MCF 10A (cell line): Measurements from ENCODE around the gene GIT2. TPM values are rescaled to one million over a fixed set of nuclear protein-coding genes. Genes with fewer than 3 reads are reported as not detected.

Experiments used
- BruUV-seq: library from RNA; stranded (reverse); fragments of 400-500 nt; replicated peaks from 2 replicates; lab custom pipeline; 2021; lab: Mats Ljungman, UMichigan
- CTCF ChIA-PET: fragments of 300-600 bp; sonication (Branson Sonifier 250); formaldehyde crosslinking; extraction: SDS; loops from one replicate; lab custom pipeline; 2021; ENCODE audit warnings: antibody characterized with exemption, inconsistent platforms; lab: Yijun Ruan, JAX
- POLR2A ChIA-PET: fragments of 300-600, 350-650 bp; sonication (Branson Sonifier 250); formaldehyde crosslinking; extraction: SDS; loops from one replicate; lab custom pipeline; 2020; ENCODE audit warnings: antibody characterized with exemption, inconsistent platforms; lab: Yijun Ruan, JAX
- DNase-seq: peaks from one replicate; pipeline ENCODE4 v3.0.0-alpha.2; 2018; ENCODE audit not compliant: unreplicated experiment
- H3K27ac Mint-ChIP-seq: one replicate; pipeline ENCODE4 v1.8.0; 2022; ENCODE audit warnings: mild to moderate bottlenecking, low read depth, mixed read lengths; ENCODE audit not compliant: unreplicated experiment
- H3K27me3 Mint-ChIP-seq: one replicate; pipeline ENCODE4 v1.8.0; 2022; ENCODE audit warnings: mixed read lengths; ENCODE audit not compliant: insufficient read depth, unreplicated experiment
- H3K36me3 Mint-ChIP-seq: one replicate; pipeline ENCODE4 v1.8.0; 2022; ENCODE audit warnings: mild to moderate bottlenecking, moderate library complexity, mixed read lengths; ENCODE audit not compliant: insufficient read depth, unreplicated experiment
- H3K4me1 Mint-ChIP-seq: one replicate; pipeline ENCODE4 v1.8.0; 2022; ENCODE audit warnings: mixed read lengths; ENCODE audit not compliant: insufficient read depth, unreplicated experiment
- H3K4me3 Mint-ChIP-seq: one replicate; pipeline ENCODE4 v1.8.0; 2022; ENCODE audit warnings: mild to moderate bottlenecking, moderate library complexity, mixed read lengths; ENCODE audit not compliant: unreplicated experiment
- H3K9me3 Mint-ChIP-seq: one replicate; pipeline ENCODE4 v1.8.0; 2022; ENCODE audit warnings: mixed read lengths; ENCODE audit not compliant: unreplicated experiment
- intact Hi-C: fragments of 100-400 bp; cut with micrococcal nuclease; formaldehyde crosslinking; loops from 2 replicates; pipeline ENCODE4 v1.14.1; 2022
- total RNA-seq: library from RNA; stranded (reverse); gene quantifications from 2 replicates; pipeline ENCODE4 v1.2.3, GENCODE V29; 2022
- TF ChIP-seq, protein P1 (sequence below): fragments of 200-600 bp; IDR thresholded peaks from one replicate; pipeline ENCODE4 v1.8.0; 2022; ENCODE audit warnings: antibody characterized with exemption, mild to moderate bottlenecking; ENCODE audit not compliant: unreplicated experiment

The GIT2 gene
- total RNA-seq, 1 experiment from 2014 or later: 30.0 TPM

DNA sequence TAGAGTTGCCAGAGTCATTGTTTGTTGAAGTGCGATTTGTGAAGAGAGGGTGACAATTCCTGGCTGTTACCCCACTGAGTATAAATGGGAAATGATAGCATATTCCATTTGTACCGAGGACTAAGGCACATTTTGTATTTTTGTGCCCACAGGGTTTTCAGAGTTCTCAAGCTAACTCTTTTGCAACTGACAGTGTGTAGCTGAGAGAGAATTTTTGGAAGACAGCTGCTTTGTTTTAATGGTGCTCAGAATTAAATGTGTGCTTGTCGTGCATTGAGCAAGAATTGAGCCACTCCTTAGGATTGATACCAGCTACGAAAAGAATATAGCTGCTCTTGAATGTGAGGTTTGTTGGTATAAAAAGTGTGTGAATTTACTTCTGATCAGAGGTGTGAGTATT is 24.8 kb upstream of the GIT2 start:
- H3K4me3 Mint-ChIP-seq: no peak overlapping the region
- H3K4me1 Mint-ChIP-seq: peaks cover 14% of the 10 kb centered on the region
- intact Hi-C loops: no loop called here
- DNase-seq: no peak
- ChIA-PET POLR2A (no interaction called here), CTCF (interaction anchor here (0.6 to 0.7 kb wide), 2 partner anchors 10 to 22 kb away, joined by 3 to 4 read pairs; no protein-coding TSS in a partner anchor)
- no peaks in the 10 kb centered on the region for H3K27me3 Mint-ChIP-seq
- no TSS peak for BruUV-seq
- TF ChIP-seq, protein P1, sequence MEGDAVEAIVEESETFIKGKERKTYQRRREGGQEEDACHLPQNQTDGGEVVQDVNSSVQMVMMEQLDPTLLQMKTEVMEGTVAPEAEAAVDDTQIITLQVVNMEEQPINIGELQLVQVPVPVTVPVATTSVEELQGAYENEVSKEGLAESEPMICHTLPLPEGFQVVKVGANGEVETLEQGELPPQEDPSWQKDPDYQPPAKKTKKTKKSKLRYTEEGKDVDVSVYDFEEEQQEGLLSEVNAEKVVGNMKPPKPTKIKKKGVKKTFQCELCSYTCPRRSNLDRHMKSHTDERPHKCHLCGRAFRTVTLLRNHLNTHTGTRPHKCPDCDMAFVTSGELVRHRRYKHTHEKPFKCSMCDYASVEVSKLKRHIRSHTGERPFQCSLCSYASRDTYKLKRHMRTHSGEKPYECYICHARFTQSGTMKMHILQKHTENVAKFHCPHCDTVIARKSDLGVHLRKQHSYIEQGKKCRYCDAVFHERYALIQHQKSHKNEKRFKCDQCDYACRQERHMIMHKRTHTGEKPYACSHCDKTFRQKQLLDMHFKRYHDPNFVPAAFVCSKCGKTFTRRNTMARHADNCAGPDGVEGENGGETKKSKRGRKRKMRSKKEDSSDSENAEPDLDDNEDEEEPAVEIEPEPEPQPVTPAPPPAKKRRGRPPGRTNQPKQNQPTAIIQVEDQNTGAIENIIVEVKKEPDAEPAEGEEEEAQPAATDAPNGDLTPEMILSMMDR: no peak
- H3K9me3 Mint-ChIP-seq: no peaks in the 10 kb centered on the region
- peaks cover 80% of the 10 kb centered on the region for H3K36me3 Mint-ChIP-seq
- no peak overlapping the region for H3K27ac Mint-ChIP-seq

DNA sequence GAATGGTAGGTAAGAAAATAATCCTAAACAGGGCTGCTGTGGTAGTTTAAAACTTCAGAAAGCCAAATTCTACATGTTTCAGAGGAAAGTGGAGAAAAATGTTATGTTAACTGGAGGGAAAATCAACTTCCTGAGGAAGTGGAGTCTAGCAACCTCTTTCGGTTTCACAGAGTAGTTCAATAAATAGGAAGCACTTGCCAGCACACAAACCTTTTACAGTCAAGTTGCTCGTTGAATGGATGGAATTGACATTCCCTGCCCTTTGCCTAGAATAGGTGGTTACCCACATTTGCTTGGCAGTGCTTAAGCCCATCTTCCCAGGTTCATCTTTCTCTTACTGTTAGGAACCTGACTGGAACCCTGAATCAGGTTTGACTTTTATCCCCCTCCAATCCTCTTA is 19.0 kb upstream of the GIT2 start:
- CTCF ChIA-PET: no interaction called here
- BruUV-seq: no TSS peak
- no peaks in the 10 kb centered on the region for H3K9me3 Mint-ChIP-seq
- no peak for DNase-seq
- TF ChIP-seq, protein P1: no peak
- no peak overlapping the region for H3K4me3 Mint-ChIP-seq
- H3K36me3 Mint-ChIP-seq: peaks cover 65% of the 10 kb centered on the region
- no peak overlapping the region for H3K27ac Mint-ChIP-seq
- POLR2A ChIA-PET: no interaction called here
- intact Hi-C loops: no loop called here
- H3K27me3 Mint-ChIP-seq: no peaks in the 10 kb centered on the region
- peaks cover 7% of the 10 kb centered on the region for H3K4me1 Mint-ChIP-seq

DNA sequence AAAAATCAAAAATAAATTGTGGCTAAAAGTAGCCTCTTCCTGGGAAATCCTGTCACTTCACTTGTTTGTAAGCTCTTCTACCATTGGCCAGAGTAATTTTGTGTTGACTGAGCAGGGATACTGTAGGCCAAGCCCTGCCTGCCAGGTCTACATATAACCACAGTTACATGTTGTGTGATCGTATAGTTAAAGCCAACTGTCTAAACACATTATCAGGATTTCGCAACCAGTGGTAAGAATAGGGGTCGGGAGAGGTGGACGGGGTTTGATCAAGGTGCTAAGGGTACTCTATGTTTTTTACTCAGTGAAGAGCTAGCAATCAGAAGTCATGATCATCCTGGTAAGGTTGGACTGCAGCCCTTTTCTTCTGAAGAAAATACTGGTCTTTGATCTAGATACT is 16.5 kb upstream of the GIT2 start:
- H3K27ac Mint-ChIP-seq: peak overlapping the region; percentile 55
- ChIA-PET POLR2A (interaction anchor here (1.8 kb wide), 1 partner anchor 13 kb away, joined by 6 read pairs; the partner anchor contains the start of gene ANKRD13A), CTCF (interaction anchor here (0.9 kb wide), 1 partner anchor 159 kb away, joined by 3 read pairs; no protein-coding TSS in a partner anchor)
- intact Hi-C loops: no loop called here
- H3K9me3 Mint-ChIP-seq: no peaks in the 10 kb centered on the region
- H3K36me3 Mint-ChIP-seq: peaks cover 42% of the 10 kb centered on the region
- TF ChIP-seq, protein P1: no peak
- no TSS peak for BruUV-seq
- H3K27me3 Mint-ChIP-seq: no peaks in the 10 kb centered on the region
- DNase-seq: no peak
- no peak overlapping the region for H3K4me3 Mint-ChIP-seq
- peaks cover 7% of the 10 kb centered on the region for H3K4me1 Mint-ChIP-seq

DNA sequence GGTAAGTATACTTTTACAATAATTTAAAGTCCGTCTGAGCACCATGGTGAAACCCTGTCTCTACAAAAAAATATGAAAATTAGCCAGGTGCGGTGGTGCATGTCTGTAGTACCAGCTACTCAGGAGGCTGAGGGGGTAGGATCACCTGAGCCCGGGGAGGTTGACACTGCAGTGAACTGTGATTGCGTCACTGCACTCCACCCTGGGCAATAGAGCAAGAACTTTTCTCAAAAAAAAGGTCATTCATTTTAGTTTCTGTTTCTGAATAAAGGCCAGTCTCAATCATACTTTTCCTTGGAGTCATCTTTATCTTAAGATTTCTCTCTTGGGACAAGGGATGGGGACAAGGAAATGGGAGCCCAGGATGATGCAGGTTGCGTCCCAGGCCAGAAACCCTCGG is 16.0 kb upstream of the GIT2 start:
- no peak for DNase-seq
- H3K27me3 Mint-ChIP-seq: no peaks in the 10 kb centered on the region
- BruUV-seq: no TSS peak
- ChIA-PET POLR2A (interaction anchor here (1.8 kb wide), 1 partner anchor 12 kb away, joined by 6 read pairs; the partner anchor contains the start of gene ANKRD13A), CTCF (interaction anchor here (0.7 to 0.9 kb wide), 2 partner anchors 48 to 159 kb away, joined by 3 read pairs; no protein-coding TSS in a partner anchor)
- peak overlapping the region; percentile 55 for H3K27ac Mint-ChIP-seq
- H3K4me3 Mint-ChIP-seq: no peak overlapping the region
- no peaks in the 10 kb centered on the region for H3K9me3 Mint-ChIP-seq
- TF ChIP-seq, protein P1: no peak
- H3K36me3 Mint-ChIP-seq: peaks cover 37% of the 10 kb centered on the region
- peaks cover 7% of the 10 kb centered on the region for H3K4me1 Mint-ChIP-seq
- intact Hi-C loops: no loop called here
